HG03521 (cell line): ENCODE measurements around the gene NCKAP5.

Source experiments
- ATAC-seq: cut with Tn5 transposase; IDR thresholded peaks from one replicate; pipeline ENCODE4 v1.9.1; 2021; ENCODE audit warnings: mild to moderate bottlenecking, moderate library complexity; ENCODE audit not compliant: unreplicated experiment

NCKAP5 gene

DNA sequence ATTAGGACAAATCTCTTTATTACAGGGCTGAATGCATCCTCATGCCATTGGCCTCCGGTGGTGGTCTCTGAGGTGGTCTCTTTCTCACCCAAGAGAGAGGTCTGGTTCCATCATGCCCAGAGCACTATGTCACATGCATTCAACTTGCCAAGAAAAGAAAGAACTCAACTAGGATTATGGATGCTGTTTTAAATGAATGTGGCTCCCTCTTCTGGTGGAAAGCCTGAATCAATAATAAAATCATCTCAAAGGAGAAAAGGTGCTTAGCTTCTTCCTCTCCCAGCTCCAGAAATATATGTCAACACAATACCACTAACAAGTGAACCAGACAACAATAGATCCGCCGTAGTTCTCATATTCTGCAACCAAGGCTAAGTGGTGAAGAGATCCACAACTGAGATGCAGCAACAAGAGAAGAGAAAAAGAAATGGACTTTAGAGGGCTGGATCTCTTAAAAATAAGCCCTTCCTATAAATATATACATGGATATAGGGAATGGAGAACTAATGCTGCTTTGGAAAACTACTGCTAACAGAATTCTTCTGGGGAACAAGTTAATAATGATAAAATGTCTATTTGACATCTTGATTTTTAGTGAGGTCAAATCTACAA is 396.8 kb downstream of the NCKAP5 start:
- ATAC-seq = no peak

DNA sequence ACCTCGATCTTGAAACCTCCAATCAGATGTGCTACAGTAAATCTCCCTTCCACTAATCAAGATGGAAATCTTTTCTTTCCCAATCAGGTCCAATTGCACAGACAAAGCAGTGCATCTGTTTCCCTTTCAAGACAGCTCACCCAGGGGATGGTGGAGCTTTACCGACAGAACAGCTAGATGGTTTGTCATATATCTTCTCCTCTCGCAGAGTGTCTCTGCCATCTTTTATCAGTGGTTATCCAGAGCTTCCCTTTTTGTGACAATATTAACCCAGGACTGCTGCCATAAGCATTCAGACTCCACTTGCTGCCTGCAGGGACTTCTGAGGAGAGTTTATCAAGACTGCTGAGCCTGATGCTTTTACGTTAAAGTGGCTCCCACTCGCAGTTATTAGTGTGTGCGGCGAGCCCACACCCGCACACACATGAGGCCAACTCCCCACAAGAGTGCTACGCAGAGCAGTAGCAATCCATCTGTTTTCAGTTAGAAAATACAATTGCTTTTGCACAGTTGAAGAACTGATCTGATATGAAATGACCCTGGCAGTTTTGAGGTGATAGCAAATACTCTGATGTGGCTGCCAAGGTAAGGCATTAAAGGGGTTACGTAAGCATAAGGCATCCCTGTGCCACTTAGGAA is 398.9 kb downstream of the NCKAP5 start:
- no peak for ATAC-seq

- no peak for ATAC-seq
Measured at GRCh38 chr2:133167990-133168389, 400.3 kb downstream of the NCKAP5 start.

GRCh38 chr2:133167223-133167622 is 401.0 kb downstream of the NCKAP5 start:
- no peak for ATAC-seq

GRCh38 chr2:133166031-133166430 is 402.2 kb downstream of the NCKAP5 start:
- ATAC-seq = no peak

- no peak for ATAC-seq
Measured at GRCh38 chr2:133163111-133163510, 405.2 kb downstream of the NCKAP5 start.

- ATAC-seq = no peak
Measured at GRCh38 chr2:133158442-133158841, 409.8 kb downstream of the NCKAP5 start.

DNA sequence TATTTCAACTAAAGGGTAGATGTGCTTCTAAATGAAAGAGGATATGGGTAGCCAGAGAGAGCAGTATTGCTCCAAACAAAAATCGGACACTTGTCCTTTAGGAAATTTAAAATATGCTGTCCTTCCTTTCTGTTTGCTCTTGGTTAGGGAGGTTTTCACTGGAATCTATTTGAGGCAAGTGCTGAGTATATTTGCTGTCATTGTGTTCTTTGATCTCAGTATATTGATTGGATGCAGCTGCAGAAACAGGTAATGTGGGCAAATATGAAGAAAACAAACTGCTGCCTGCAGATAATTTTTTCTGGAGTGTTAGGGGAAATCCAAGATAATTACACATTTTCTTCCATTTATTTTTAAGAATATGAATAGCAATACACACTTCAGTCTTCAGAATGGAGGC is 410.2 kb downstream of the NCKAP5 start:
- no peak for ATAC-seq

DNA sequence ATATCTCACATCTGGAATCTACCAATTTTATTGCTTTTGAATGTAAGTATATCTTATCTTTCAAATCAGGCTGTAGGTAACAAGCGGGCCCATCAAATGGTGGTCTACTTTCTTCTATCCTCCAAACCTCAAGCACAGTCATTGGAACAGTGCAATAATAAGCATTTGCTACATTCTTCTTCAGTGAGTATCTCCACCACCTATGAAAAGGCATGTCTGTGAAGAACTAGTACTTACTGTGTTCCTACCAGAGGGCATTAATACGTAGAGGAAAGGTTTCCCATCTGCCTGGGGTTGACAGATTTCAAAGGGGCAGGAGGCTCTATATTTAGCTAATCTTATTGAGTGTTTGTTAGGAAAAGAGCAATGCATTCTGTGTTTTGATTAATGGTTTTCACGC is 411.1 kb downstream of the NCKAP5 start:
- no peak for ATAC-seq

DNA sequence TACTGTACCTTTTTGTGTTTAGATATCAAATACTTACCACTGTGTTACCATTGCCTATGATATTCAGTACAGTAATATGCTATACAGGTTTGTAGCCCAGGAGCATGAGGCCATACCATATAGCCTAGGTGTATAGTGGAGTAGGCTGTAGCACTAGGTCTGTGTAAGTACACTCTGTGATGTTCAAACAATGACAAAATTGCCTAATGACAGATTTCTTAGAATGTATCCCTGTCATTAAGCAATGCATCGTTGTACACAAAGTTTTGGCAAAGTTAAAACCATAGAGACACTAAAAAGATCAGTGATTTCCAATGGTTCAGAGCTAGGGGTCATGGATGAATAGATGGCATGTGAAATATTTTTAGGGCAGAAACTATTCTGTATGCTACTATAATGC is 415.5 kb downstream of the NCKAP5 start:
- no peak for ATAC-seq

DNA sequence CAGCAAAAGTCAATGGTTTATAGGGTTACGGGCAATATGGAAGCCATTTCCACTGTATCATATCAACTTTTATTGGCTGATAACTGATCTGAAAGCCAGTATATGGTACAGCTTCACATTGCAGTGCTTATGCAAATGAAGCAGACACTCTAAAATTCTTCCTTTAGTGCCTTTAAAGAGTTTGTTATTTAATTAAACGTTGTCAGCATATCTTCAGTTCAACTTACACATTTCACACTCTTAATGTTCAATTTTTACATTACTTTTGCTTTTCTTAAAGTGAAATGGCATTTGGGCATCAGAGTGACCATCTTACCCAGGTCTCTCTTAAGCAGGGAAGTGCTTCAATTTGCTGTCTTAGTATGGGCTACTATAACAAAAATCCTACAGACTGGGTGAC is 420.1 kb downstream of the NCKAP5 start:
- no peak for ATAC-seq

DNA sequence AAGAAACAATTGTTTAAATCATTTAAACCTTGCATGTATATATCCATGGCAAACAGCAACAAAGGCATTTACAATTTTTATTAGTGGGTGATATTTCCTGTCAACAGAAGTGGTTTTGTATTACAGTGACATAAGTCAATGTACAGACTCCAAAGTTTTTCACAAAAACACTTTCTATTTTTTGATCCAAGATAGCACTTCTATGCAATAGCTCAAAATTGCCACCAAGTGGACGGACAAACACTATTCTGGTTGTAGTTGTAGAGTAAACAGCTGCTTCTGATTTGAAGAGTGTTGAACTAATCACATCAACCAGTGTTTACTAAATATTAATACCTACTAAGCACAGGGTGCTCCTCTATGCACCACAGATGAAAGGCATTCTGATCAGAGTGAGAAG is 421.4 kb downstream of the NCKAP5 start:
- ATAC-seq = no peak

DNA sequence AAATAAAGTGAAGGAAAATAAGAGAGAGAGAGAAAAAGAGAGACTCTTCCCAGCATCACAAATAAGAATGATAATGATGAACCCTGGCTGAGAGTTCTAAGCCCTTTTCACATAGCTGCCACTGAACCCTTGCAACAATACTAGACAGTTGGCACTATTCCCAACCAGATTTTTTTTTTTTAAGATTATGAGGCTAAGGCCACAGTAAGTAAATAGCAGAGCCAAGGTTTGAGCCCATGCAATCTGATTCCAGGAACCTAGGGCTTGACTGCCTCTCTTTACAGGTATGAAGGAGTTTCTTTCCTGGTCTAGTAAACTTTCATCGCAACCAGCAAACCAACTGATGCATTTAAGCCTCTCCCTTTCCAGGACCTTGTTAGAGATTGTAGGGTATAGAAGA is 424.6 kb downstream of the NCKAP5 start:
- no peak for ATAC-seq

GRCh38 chr2:133142087-133142486 is 426.2 kb downstream of the NCKAP5 start:
- ATAC-seq = no peak

DNA sequence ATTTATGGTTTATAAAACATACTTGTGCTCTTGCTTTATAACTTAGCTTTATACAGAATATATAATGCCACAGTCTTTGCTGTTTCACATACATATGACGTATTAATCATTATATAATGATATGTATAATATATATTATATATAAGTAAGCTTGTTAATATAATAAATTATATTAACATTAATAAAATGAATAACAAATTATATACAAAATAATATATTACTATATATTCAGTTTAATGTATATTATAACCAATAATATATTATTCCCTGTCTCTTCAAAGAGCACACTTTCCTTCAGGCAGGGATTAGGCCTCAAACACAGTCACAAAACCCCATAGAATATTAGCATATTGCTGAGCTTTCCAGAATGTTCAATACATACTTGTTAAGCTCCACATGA is 427.6 kb downstream of the NCKAP5 start:
- ATAC-seq = no peak

GRCh38 chr2:133139847-133140533 is 428.3 kb downstream of the NCKAP5 start:
- no peak for ATAC-seq

GRCh38 chr2:133138693-133139092 is 429.6 kb downstream of the NCKAP5 start:
- ATAC-seq = no peak

DNA sequence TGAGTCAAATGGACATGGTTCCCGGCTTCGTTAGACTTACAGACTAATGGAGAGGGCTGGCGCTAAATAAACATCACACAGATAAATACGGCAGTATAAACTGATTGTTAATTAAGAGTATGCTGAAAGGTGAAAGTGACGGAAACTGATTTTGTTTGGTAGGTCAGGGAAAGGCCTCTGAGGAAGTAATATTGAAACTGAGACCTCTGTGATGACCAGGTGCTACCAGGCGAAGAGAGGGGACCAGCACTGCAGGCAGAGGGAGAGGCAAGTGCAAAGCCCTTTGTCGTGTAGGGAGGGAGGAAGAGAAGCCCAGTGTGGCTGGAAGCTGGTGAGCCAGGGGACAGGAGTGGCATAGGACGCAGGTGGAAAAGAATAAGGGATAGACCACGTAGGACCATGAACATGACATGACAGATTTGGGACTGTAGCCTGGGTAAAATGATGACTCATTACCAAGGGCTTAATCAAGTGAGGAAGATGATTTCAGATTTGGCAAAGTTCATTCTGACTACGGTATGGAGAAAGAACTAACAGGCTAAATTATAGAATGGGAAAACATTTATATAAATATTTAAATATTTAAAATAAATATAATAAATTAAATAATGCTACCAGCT is 433.1 kb downstream of the NCKAP5 start:
- ATAC-seq = no peak

DNA sequence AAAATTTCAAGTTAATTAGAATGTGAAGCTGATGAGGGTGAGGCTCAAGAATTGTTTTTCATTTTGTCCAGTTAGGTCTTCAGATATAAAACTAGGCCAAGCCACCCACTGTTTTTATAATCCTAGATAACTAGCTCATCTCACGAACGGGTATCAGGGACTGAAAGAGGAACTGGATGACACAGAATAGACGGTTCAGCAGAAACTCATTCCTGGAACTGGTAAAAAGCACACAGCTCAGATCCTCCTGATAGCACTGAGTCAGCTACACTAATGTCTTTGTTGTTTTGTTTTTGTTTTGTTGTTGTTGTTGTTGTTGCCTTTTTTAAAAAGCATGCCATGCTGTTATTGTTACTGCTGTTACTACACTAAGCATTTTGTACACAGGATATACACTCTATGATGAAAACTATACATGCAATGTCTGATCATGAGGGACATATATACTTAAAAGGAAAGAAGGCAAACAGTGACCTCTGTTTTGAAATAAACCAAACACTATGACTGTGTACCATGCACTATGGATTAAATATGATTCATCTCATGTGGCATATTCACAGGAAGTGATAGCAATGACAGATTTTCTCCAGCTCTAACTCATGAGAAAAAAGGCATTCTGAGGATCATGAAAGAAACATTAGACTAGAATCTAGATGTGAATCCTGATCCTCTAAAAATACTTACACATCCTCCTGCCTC is 437.6 kb downstream of the NCKAP5 start:
- ATAC-seq = no peak

- no peak for ATAC-seq
Measured at GRCh38 chr2:133124446-133124845, 443.8 kb downstream of the NCKAP5 start.

DNA sequence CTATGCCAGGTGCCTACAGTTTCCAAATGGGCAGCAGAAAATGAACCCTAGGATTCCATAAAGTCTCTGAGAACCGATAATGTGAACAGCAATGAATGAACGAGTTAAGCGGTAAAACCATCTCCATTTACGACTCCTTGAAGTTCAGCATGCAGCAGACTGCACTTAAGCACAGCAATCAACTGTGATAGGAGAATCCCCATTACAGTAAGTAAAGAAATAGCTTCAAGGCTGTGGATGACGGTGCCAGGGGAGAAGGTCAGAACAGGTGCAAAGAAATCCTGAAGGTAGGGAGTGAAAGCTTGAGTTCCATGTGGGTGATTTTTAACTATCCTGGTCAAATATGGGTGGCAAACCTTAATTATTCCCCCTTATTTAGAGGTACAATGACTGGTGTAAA is 444.4 kb downstream of the NCKAP5 start:
- no peak for ATAC-seq
